GM13977 (cell line): ENCODE data around the gene ANXA6.

Experiments
- DNase-seq: peaks from one replicate; pipeline ENCODE4 v3.0.0; 2012; ENCODE audit warnings: low spot score
- in situ Hi-C: fragments of 300-500 bp; cut with MboI; formaldehyde crosslinking; loops from one replicate; pipeline ENCODE4 v1.12.0; 2022; ENCODE audit warnings: low sequenced_read_pairs, low pct_unique_long_range_greater_than_20kb, mixed read lengths, inconsistent platforms; ENCODE audit not compliant: unreplicated experiment
- TF ChIP-seq, protein P1 (sequence below): IDR thresholded peaks from 2 replicates; pipeline ENCODE4 v1.5.1; 2012; ENCODE audit warnings: mild to moderate bottlenecking, control low read depth; ENCODE audit not compliant: insufficient read depth; ENCODE audit errors: extremely low read depth, missing control alignments

The ANXA6 gene

GRCh38 chr5:151157426-151158286 lies at the start of gene ANXA6:
TSS of gene ANXA6 (minus strand) at chr5:151157779. CDS start at chr5:151147901, 9,878 bp downstream.
- peak; percentile 78 for DNase-seq
- in situ Hi-C loops: no loop called here
- TF ChIP-seq, protein P1, sequence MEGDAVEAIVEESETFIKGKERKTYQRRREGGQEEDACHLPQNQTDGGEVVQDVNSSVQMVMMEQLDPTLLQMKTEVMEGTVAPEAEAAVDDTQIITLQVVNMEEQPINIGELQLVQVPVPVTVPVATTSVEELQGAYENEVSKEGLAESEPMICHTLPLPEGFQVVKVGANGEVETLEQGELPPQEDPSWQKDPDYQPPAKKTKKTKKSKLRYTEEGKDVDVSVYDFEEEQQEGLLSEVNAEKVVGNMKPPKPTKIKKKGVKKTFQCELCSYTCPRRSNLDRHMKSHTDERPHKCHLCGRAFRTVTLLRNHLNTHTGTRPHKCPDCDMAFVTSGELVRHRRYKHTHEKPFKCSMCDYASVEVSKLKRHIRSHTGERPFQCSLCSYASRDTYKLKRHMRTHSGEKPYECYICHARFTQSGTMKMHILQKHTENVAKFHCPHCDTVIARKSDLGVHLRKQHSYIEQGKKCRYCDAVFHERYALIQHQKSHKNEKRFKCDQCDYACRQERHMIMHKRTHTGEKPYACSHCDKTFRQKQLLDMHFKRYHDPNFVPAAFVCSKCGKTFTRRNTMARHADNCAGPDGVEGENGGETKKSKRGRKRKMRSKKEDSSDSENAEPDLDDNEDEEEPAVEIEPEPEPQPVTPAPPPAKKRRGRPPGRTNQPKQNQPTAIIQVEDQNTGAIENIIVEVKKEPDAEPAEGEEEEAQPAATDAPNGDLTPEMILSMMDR: no peak

DNA sequence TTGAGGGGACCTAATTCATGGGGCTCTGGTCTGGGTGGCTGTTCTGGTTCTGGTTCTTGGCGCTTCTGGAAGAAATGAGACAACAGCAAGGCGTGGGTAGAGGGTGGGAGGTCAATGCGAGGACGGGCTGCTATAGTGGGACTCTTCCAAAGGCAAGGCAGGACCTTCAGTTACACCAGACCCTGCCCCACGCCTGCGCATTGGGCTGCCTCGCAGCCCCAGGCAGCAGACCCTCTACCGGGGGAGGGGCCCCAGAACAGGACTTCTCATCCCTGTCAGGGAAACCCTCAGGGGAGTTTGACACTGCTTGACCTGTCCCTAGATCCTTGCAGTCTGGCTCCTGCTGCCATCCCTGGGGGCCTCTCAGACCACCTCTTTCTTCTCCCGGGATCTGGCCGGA lies 47.8 kb upstream of the ANXA6 start:
- TF ChIP-seq, protein P1: no peak
- no peak for DNase-seq
- in situ Hi-C loops: no loop called here

- in situ Hi-C loops: no loop called here
- TF ChIP-seq, protein P1: no peak
- DNase-seq: no peak
Observed at GRCh38 chr5:151204051-151204450, 46.5 kb upstream of the ANXA6 start.

DNA sequence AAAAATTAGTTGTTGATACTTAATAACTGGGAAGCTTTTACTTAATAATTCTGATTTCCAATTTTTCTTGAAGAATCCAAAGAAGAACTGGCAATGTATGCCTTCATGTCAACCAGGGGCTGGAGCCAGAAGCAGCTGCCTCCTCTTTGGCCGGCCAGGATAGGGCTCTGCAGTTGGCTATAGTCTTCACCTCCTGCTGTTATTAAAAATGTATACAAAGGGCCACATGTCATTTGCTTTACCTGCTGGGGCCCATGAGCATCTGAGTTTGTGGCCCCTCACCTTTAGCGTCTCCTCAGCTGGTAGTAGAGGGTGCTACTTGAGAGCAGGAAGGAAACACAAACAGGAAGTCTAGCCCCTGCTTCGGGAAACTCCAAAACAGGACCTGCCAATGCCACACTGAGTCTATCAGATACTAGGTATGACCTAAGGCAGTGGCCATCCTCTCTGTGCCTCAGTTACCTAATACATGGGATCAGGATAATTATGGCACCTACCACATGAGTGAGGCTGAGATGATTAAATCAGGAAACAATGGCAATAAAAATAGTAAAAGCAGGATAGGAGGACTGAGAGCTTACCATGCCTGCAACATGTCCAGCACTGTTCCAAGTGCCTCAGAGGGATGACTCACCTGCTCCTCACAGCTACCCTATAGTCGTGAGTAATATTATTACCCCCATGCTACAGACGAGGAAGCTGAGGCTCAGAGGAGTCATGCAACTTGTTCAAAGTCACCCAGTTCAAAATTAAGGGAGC lies 45.0 kb upstream of the ANXA6 start:
- in situ Hi-C loops: no loop called here
- TF ChIP-seq, protein P1: no peak
- no peak for DNase-seq

DNA sequence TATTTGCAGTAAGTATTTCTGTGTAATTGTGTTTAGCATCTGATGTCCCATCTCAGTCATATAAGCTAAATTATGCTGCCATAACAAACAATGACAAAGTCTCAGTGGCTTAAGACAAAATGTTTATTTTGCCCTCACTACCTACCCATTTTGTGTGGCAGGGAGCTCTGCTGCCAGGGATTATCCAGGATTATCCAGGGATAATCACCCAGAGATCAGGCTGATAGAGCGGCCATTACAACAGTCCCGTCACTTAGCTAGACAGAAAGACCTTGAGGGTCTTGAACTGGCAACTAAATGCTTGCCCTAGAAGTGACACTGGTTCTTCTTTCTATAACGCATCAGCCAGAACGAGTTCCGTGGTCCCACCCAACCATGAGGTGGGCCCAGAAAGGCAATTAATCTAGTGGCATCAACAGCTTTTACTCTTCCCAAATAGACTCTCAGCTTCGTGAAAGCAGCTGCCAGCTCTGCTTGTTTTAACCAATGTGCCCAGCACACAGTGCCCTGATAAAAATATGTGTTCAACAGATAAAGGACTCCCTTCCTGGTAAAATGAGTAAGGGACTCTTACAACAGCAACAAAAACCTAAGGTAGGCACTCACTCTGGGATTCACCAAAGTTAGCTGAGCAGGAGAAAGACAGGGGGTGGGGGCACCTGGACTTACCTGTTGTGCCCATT lies 43.5 kb upstream of the ANXA6 start:
- DNase-seq: no peak
- in situ Hi-C loops: no loop called here
- TF ChIP-seq, protein P1: no peak

- TF ChIP-seq, protein P1: no peak
- no peak for DNase-seq
Observed at GRCh38 chr5:151199581-151200185, 42.1 kb upstream of the ANXA6 start.

More at GRCh38 chr5:151199581-151200185, 42.1 kb upstream of the ANXA6 start:
- in situ Hi-C loops: no loop called here
